IMR-90 (cell line): ENCODE data around the gene SLC25A30. TPM values are rescaled to one million over a fixed set of nuclear protein-coding genes. Genes with fewer than 3 reads are reported as not detected.

Source experiments
- ATAC-seq: fragments of 200-7000 bp; cut with Tn5 transposase; 2 replicates; pipeline ENCODE4 v1.9.1; 2020; ENCODE audit warnings: low read depth, mild to moderate bottlenecking, moderate library complexity
- BruUV-seq: library from RNA; stranded (reverse); fragments of 400-500 nt; replicated peaks from 2 replicates; lab custom pipeline; 2021; lab: Mats Ljungman, UMichigan
- CTCF ChIA-PET: fragments of 300-600 bp; formaldehyde crosslinking; extraction: SDS; loops from one replicate; lab custom pipeline; 2021; ENCODE audit warnings: antibody characterized with exemption; lab: Yijun Ruan, JAX
- POLR2A ChIA-PET: fragments of 300-600 bp; sonication (Branson Sonifier 250); formaldehyde crosslinking; loops from one replicate; lab custom pipeline; 2022; ENCODE audit warnings: antibody characterized with exemption; ENCODE audit not compliant: unreplicated experiment; lab: Charles Lee
- DNase-seq: peaks from one replicate; pipeline ENCODE4 v3.0.0; 2013
- H2AFZ ChIP-seq: replicated peaks from 2 replicates; pipeline ENCODE3; 2013; ENCODE audit warnings: low read length, mild to moderate bottlenecking; ENCODE audit not compliant: poor library complexity
- H2AK5ac ChIP-seq: 2 replicates; pipeline ENCODE4 v1.6.1; 2013; ENCODE audit warnings: low read depth, low read length, inconsistent platforms
- H2AK9ac ChIP-seq: replicated peaks from 2 replicates; pipeline ENCODE3; 2013; ENCODE audit warnings: mild to moderate bottlenecking, low read depth, low read length, moderate library complexity; ENCODE audit not compliant: poor library complexity
- H2BK120ac ChIP-seq: 2 replicates; pipeline ENCODE4 v1.6.1; 2013; ENCODE audit warnings: low read depth, low read length, inconsistent platforms
- H2BK15ac ChIP-seq: 3 replicates; pipeline ENCODE4 v1.6.1; 2013; ENCODE audit warnings: low read depth, low read length, inconsistent platforms
- H2BK20ac ChIP-seq: 2 replicates; pipeline ENCODE4 v1.6.1; 2013; ENCODE audit warnings: low read depth, mild to moderate bottlenecking, inconsistent platforms, low read length, moderate library complexity
- H2BK5ac ChIP-seq: 2 replicates; pipeline ENCODE4 v1.6.1; 2013; ENCODE audit warnings: mild to moderate bottlenecking, low read depth, low read length, inconsistent platforms; ENCODE audit not compliant: poor library complexity, severe bottlenecking
- H3K14ac ChIP-seq: replicated peaks from 2 replicates; pipeline ENCODE4 v1.6.1; 2013; ENCODE audit warnings: low read depth, low read length, inconsistent platforms
- H3K18ac ChIP-seq: 2 replicates; pipeline ENCODE4 v1.6.1; 2013; ENCODE audit warnings: low read depth, low read length, control low read depth
- H3K23ac ChIP-seq: 2 replicates; pipeline ENCODE4 v1.6.1; 2013; ENCODE audit warnings: low read depth, low read length, inconsistent platforms
- H3K27ac ChIP-seq: 2 replicates; pipeline ENCODE4 v1.5.1; 2013; ENCODE audit warnings: mild to moderate bottlenecking, control low read depth, low read length; ENCODE audit not compliant: insufficient read depth
- H3K27me3 ChIP-seq: 2 replicates; pipeline ENCODE4 v1.6.1; 2013; ENCODE audit warnings: low read length; ENCODE audit not compliant: control insufficient read depth, insufficient read depth
- H3K36me3 ChIP-seq: 2 replicates; pipeline ENCODE4 v1.6.1; 2013; ENCODE audit warnings: low read length, mixed read lengths; ENCODE audit not compliant: control insufficient read depth, insufficient read depth
- H3K4ac ChIP-seq: 2 replicates; pipeline ENCODE4 v1.6.1; 2013; ENCODE audit warnings: low read depth, low read length, inconsistent platforms
- H3K4me1 ChIP-seq: 2 replicates; pipeline ENCODE4 v1.6.1; 2013; ENCODE audit warnings: low read length, mixed read lengths; ENCODE audit not compliant: control insufficient read depth, insufficient read depth
- H3K4me2 ChIP-seq: 2 replicates; pipeline ENCODE4 v1.6.1; 2013; ENCODE audit warnings: low read depth, mild to moderate bottlenecking, control low read depth, low read length, moderate library complexity
- H3K4me3 ChIP-seq: 2 replicates; pipeline ENCODE4 v1.5.1; 2013; ENCODE audit warnings: low read depth, mild to moderate bottlenecking, control low read depth, low read length, moderate library complexity; ENCODE audit not compliant: insufficient read depth
- H3K56ac ChIP-seq: 2 replicates; pipeline ENCODE4 v1.6.1; 2013; ENCODE audit warnings: low read length, inconsistent platforms; ENCODE audit not compliant: insufficient read depth; ENCODE audit errors: extremely low read depth
- H3K79me1 ChIP-seq, 2 experiments: 2 replicates each; pipeline ENCODE4 v1.6.1; 2013; ENCODE audit warnings: low read length in 2 of 2, inconsistent platforms in 1 of 2, low read depth in 1 of 2
- H3K9ac ChIP-seq: 2 replicates; pipeline ENCODE4 v1.6.1; 2013; ENCODE audit warnings: low read depth, low read length, control low read depth
- H3K9me1 ChIP-seq: 2 replicates; pipeline ENCODE4 v1.6.1; 2013; ENCODE audit warnings: low read length, inconsistent platforms; ENCODE audit not compliant: insufficient read depth
- H3K9me3 ChIP-seq: 2 replicates; pipeline ENCODE4 v1.6.1; 2013; ENCODE audit warnings: low read length; ENCODE audit not compliant: control insufficient read depth, insufficient read depth
- H4K20me1 ChIP-seq: 2 replicates; pipeline ENCODE4 v1.6.1; 2013; ENCODE audit warnings: low read length, inconsistent platforms; ENCODE audit not compliant: insufficient read depth
- H4K5ac ChIP-seq: 2 replicates; pipeline ENCODE4 v1.6.1; 2013; ENCODE audit warnings: mild to moderate bottlenecking, low read depth, low read length, control low read depth
- H4K8ac ChIP-seq, 2 experiments: 2 replicates each; pipeline ENCODE4 v1.6.1; 2013; ENCODE audit warnings: low read depth in 2 of 2, low read length in 2 of 2, control low read depth in 1 of 2, inconsistent platforms in 1 of 2
- H4K91ac ChIP-seq: 2 replicates; pipeline ENCODE4 v1.6.1; 2013; ENCODE audit warnings: low read depth, low read length, inconsistent platforms; ENCODE audit not compliant: insufficient read depth
- BHLHE40 ChIP-seq: fragments of 150-350 bp; IDR thresholded peaks from 2 replicates; pipeline ENCODE4 v1.6.1; 2016; ENCODE audit warnings: mild to moderate bottlenecking, low read depth, low read length
- CEBPB ChIP-seq: IDR thresholded peaks from 2 replicates; pipeline ENCODE4 v1.6.1; 2012; ENCODE audit warnings: low read depth, low read length, improper control_type of control experiment
- CHD1 ChIP-seq: IDR thresholded peaks from 2 replicates; pipeline ENCODE4 v1.6.1; 2012; ENCODE audit warnings: low read depth, low read length, improper control_type of control experiment
- ELK1 ChIP-seq: fragments of 150-350 bp; IDR thresholded peaks from 2 replicates; pipeline ENCODE4 v1.6.1; 2016; ENCODE audit warnings: low read depth, mild to moderate bottlenecking, low read length, moderate library complexity, borderline replicate concordance
- FOS ChIP-seq: fragments of 150-350 bp; IDR thresholded peaks from 2 replicates; pipeline ENCODE4 v1.6.1; 2016; ENCODE audit warnings: low read depth, low read length
- MAZ ChIP-seq: IDR thresholded peaks from 2 replicates; pipeline ENCODE4 v1.6.1; 2012; ENCODE audit warnings: low read depth, mild to moderate bottlenecking, low read length, improper control_type of control experiment, moderate library complexity, borderline replicate concordance
- POLR2A ChIP-seq: IDR thresholded peaks from 2 replicates; pipeline ENCODE4 v1.6.1; 2012; ENCODE audit warnings: mild to moderate bottlenecking, low read depth, low read length
- RAD21 ChIP-seq: IDR thresholded peaks from 2 replicates; pipeline ENCODE4 v1.6.1; 2012; ENCODE audit warnings: low read length, improper control_type of control experiment
- RCOR1 ChIP-seq: IDR thresholded peaks from 2 replicates; pipeline ENCODE4 v1.6.1; 2012; ENCODE audit warnings: mild to moderate bottlenecking, low read length, improper control_type of control experiment; ENCODE audit not compliant: insufficient replicate concordance
- RFX5 ChIP-seq: IDR thresholded peaks from 2 replicates; pipeline ENCODE4 v1.8.0; 2012; ENCODE audit warnings: low read depth, mild to moderate bottlenecking, low read length, moderate library complexity
- SMC3 ChIP-seq: fragments of 150-350 bp; IDR thresholded peaks from 2 replicates; pipeline ENCODE4 v1.6.1; 2016; ENCODE audit warnings: low read depth, mild to moderate bottlenecking, antibody characterized with exemption, low read length, moderate library complexity
- whole genome bisulfite sequencing, 2 experiments: methylation state at CpG; one replicate each; pipeline versions ENCODE4 v1.1.5 to v1.1.7; 2013; ENCODE audit warnings: missing lambda C conversion rate in 2 of 2; ENCODE audit not compliant: insufficient read length in 1 of 2; ENCODE audit errors: extremely low coverage in 2 of 2; 5-methylcytosine and 5-hydroxymethylcytosine counted together
- dilution Hi-C: fragments of 300-500 bp; cut with HindIII; formaldehyde crosslinking; loops from one replicate; pipeline ENCODE4 v1.14.3; 2018; ENCODE audit warnings: low sequenced_read_pairs; ENCODE audit not compliant: unreplicated experiment
- in situ Hi-C: fragments of 300-500 bp; cut with MboI; formaldehyde crosslinking; loops from 3 replicates; pipeline ENCODE4 v1.14.3; 2019; ENCODE audit warnings: low sequenced_read_pairs, inconsistent platforms, mixed read lengths
- intact Hi-C: fragments of 100-400 bp; cut with micrococcal nuclease; formaldehyde crosslinking; loops from 2 replicates; pipeline ENCODE4 v1.10.0; 2022
- polyA plus RNA-seq, 3 experiments: library from polyadenylated mRNA; depleted of rRNA; stranded (reverse); fragments of >200 nt; gene quantifications; 2 replicates each; pipeline ENCODE4 v1.2.3, GENCODE V29; 2012; ENCODE audit warnings: low replicate concordance in 1 of 3
- total RNA-seq: library from RNA; depleted of rRNA; stranded (reverse); fragments of >200 nt; gene quantifications from 2 replicates; pipeline ENCODE4 v1.2.3, GENCODE V29; 2012
- TF ChIP-seq, protein P1 (sequence below): conservative IDR thresholded peaks from 2 replicates; pipeline ENCODE4 v1.5.1; 2012; ENCODE audit warnings: mild to moderate bottlenecking, low read depth, low read length, improper control_type of control experiment

Gene SLC25A30
- total and polyA plus RNA-seq, 2 of the 4 experiments (the other 2 are of a cell fraction) = 9.9 to 19.4 TPM

DNA sequence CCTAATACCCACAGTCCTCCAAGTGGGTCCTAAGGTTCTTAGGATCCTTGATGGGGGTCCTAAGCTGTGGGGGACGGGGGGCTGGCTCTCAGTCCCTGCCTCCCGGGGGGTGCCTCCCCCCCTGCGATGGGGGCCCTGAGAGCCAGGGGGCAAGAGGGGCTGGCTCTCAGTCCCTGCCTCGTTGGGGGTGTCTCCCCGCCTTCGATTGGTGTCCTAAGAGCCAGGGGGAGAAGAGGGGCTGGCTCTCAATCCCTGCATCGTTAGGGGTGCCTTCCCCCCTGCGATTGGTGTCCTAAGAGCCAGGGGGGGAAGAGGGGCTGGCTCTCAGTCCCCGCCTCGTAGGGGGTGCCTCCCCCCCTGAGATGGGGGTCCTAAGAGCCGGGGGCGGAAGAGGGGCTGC, 37.0 kb downstream of the SLC25A30 start:
- no peak overlapping the region for H3K23ac ChIP-seq
- H3K9ac ChIP-seq = no peak overlapping the region
- H2BK5ac ChIP-seq = no peak overlapping the region
- DNase-seq (no peak), ATAC-seq (no peak)
- H2AK9ac ChIP-seq = no peak overlapping the region
- no peaks in the 10 kb centered on the region for H4K20me1 ChIP-seq
- 100% methylated on average over 3 of the region's 12 CpGs; no CpG with 5 or more reads in 1 of the 2 experiments for WGBS, 2 experiments
- no peak overlapping the region for H2AK5ac ChIP-seq
- in situ Hi-C loops = no loop called here
- H3K27me3 ChIP-seq = no peaks in the 10 kb centered on the region
- H3K4me2 ChIP-seq = no peak overlapping the region
- H2BK20ac ChIP-seq = no peak overlapping the region
- no peak overlapping the region for H2BK15ac ChIP-seq
- no peaks in the 10 kb centered on the region for H3K9me3 ChIP-seq
- H3K14ac ChIP-seq = no peak overlapping the region
- no peak overlapping the region for H4K8ac ChIP-seq
- dilution Hi-C loops = no loop called here
- peaks cover 11% of the 10 kb centered on the region for H3K36me3 ChIP-seq
- no peaks in the 10 kb centered on the region for H3K9me1 ChIP-seq
- no TSS peak for BruUV-seq
- no peak overlapping the region for H4K91ac ChIP-seq
- H3K56ac ChIP-seq = no peak overlapping the region
- H3K4ac ChIP-seq = no peak overlapping the region
- intact Hi-C loops = no loop called here
- no peaks in the 10 kb centered on the region for H3K79me1 ChIP-seq
- H4K5ac ChIP-seq = no peak overlapping the region
- no peak overlapping the region for H3K4me3 ChIP-seq
- H3K27ac ChIP-seq = no peak overlapping the region
- no peak overlapping the region for H2BK120ac ChIP-seq
- H3K4me1 ChIP-seq = no peaks in the 10 kb centered on the region
- H2AFZ ChIP-seq = no peak overlapping the region
- ChIA-PET POLR2A (no interaction called here), CTCF (no interaction called here)
- TF ChIP-seq CEBPB (no peak), POLR2A (no peak), RAD21 (no peak), ELK1 (no peak), SMC3 (no peak), MAZ (no peak), BHLHE40 (no peak), FOS (no peak), RCOR1 (no peak), RFX5 (no peak), CHD1 (no peak)
- TF ChIP-seq, protein P1, sequence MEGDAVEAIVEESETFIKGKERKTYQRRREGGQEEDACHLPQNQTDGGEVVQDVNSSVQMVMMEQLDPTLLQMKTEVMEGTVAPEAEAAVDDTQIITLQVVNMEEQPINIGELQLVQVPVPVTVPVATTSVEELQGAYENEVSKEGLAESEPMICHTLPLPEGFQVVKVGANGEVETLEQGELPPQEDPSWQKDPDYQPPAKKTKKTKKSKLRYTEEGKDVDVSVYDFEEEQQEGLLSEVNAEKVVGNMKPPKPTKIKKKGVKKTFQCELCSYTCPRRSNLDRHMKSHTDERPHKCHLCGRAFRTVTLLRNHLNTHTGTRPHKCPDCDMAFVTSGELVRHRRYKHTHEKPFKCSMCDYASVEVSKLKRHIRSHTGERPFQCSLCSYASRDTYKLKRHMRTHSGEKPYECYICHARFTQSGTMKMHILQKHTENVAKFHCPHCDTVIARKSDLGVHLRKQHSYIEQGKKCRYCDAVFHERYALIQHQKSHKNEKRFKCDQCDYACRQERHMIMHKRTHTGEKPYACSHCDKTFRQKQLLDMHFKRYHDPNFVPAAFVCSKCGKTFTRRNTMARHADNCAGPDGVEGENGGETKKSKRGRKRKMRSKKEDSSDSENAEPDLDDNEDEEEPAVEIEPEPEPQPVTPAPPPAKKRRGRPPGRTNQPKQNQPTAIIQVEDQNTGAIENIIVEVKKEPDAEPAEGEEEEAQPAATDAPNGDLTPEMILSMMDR = no peak
- no peak overlapping the region for H3K18ac ChIP-seq
